Measurements from ENCODE around the gene ADAMTS3.
A peak's percentile ranks its signal among the peaks of the same experiment; 100 is the strongest.

Gene ADAMTS3

GRCh38 chr4:72505314-72505744 lies 63.7 kb downstream of the ADAMTS3 start:
- DNase-seq (ENCODE audit: low read depth): peak; percentile 34
- TF ChIP-seq CTCF (conservative IDR thresholded peaks at IDR 0.05; ENCODE audit: low read depth, low read length): peak; percentile 92
- H3K4me3 ChIP-seq (ENCODE audit: low read length): no peak overlapping the region

- no peak for DNase-seq (ENCODE audit: low read depth)
- no peak overlapping the region for H3K4me3 ChIP-seq (ENCODE audit: low read length)
- no peak for TF ChIP-seq CTCF (conservative IDR thresholded peaks at IDR 0.05; ENCODE audit: low read depth, low read length)
Measured at GRCh38 chr4:72500214-72500613, 68.8 kb downstream of the ADAMTS3 start.

- DNase-seq (ENCODE audit: low read depth): no peak
- H3K4me3 ChIP-seq (ENCODE audit: low read length): no peak overlapping the region
- peak; percentile 29 for TF ChIP-seq CTCF (conservative IDR thresholded peaks at IDR 0.05; ENCODE audit: low read depth, low read length)
Measured at GRCh38 chr4:72496119-72496518, 72.9 kb downstream of the ADAMTS3 start.

GRCh38 chr4:72494156-72494555 lies 74.9 kb downstream of the ADAMTS3 start:
- TF ChIP-seq CTCF (conservative IDR thresholded peaks at IDR 0.05; ENCODE audit: low read depth, low read length): no peak
- no peak overlapping the region for H3K4me3 ChIP-seq (ENCODE audit: low read length)
- no peak for DNase-seq (ENCODE audit: low read depth)

GRCh38 chr4:72489267-72489666 lies 79.8 kb downstream of the ADAMTS3 start:
- DNase-seq (ENCODE audit: low read depth): no peak
- H3K4me3 ChIP-seq (ENCODE audit: low read length): no peak overlapping the region
- TF ChIP-seq CTCF (conservative IDR thresholded peaks at IDR 0.05; ENCODE audit: low read depth, low read length): no peak

- no peak overlapping the region for H3K4me3 ChIP-seq (ENCODE audit: low read length)
- no peak for TF ChIP-seq CTCF (conservative IDR thresholded peaks at IDR 0.05; ENCODE audit: low read depth, low read length)
- DNase-seq (ENCODE audit: low read depth): no peak
Measured at GRCh38 chr4:72486991-72487390, 82.0 kb downstream of the ADAMTS3 start.

GRCh38 chr4:72484981-72485380 lies 84.0 kb downstream of the ADAMTS3 start:
- no peak for TF ChIP-seq CTCF (conservative IDR thresholded peaks at IDR 0.05; ENCODE audit: low read depth, low read length)
- DNase-seq (ENCODE audit: low read depth): no peak
- no peak overlapping the region for H3K4me3 ChIP-seq (ENCODE audit: low read length)
